GM12878 (cell line): ENCODE data around the gene SASH1.

ENCODE experiments used
- CTCF ChIP-seq, 3 experiments: IDR thresholded peaks in 2 of 3; conservative IDR thresholded peaks in 1 of 3; 2 replicates each; pipeline ENCODE4 v1.5.1; 2011; ENCODE audit warnings: low read depth in 3 of 3, low read length in 3 of 3, mild to moderate bottlenecking in 3 of 3, control low read depth in 2 of 3, moderate library complexity in 2 of 3, inconsistent platforms in 1 of 3, mixed read lengths in 1 of 3; ENCODE audit not compliant: control insufficient read depth in 2 of 3, insufficient read depth in 1 of 3; ENCODE audit errors: extremely low read depth in 1 of 3
- EP300 ChIP-seq, 2 experiments: fragments of 150-350 bp in 1 of 2; IDR thresholded peaks; 2 replicates each; pipeline ENCODE4 v1.6.1; 2011 to 2012; ENCODE audit warnings: low read depth in 2 of 2, low read length in 2 of 2, borderline replicate concordance in 1 of 2, improper control_type of control experiment in 1 of 2, inconsistent platforms in 1 of 2; ENCODE audit not compliant: control insufficient read depth in 1 of 2
- PML ChIP-seq: IDR thresholded peaks from 2 replicates; pipeline ENCODE4 v1.6.1; 2012; ENCODE audit warnings: low read length, inconsistent platforms
- SIN3A ChIP-seq: IDR thresholded peaks from 2 replicates; pipeline ENCODE4 v1.6.1; 2012; ENCODE audit warnings: low read depth, low read length, improper control_type of control experiment
- TBL1XR1 ChIP-seq: IDR thresholded peaks from 2 replicates; pipeline ENCODE4 v1.6.1; 2012; ENCODE audit warnings: low read depth, low read length, improper control_type of control experiment
- USF2 ChIP-seq: IDR thresholded peaks from 2 replicates; pipeline ENCODE4 v1.6.1; 2011; ENCODE audit warnings: low read depth, low read length, improper control_type of control experiment, borderline replicate concordance

GRCh38 chr6:148520109-148520841 lies 177.6 kb downstream of the SASH1 start:
- peak in 1 of 2 experiments; percentile 13; a peak in 1 of 4 replicates for TF ChIP-seq EP300 (IDR thresholded peaks at IDR 0.05; ENCODE audit: borderline replicate concordance in 1 of 2, control insufficient read depth in 1 of 2, low read depth in 2 of 2, low read length in 2 of 2)
- 0 out of 2 replicates have a peak, but pooled peaks have one; percentile 48 for TF ChIP-seq PML
- TF ChIP-seq CTCF (IDR thresholded peaks at IDR 0.05 in 2 of 3, conservative IDR thresholded peaks at IDR 0.05 in 1 of 3; ENCODE audit: control insufficient read depth in 2 of 3, extremely low read depth in 1 of 3, insufficient read depth in 1 of 3, low read depth in 3 of 3, low read length in 3 of 3) = no peak
- no peak for TF ChIP-seq TBL1XR1
- TF ChIP-seq SIN3A = no peak
- no peak for TF ChIP-seq USF2
